Skeletal muscle tissue (tissue), 4 donors: ENCODE data around the gene HRH2. TPM values are rescaled to one million over a fixed set of nuclear protein-coding genes. Genes with fewer than 3 reads are reported as not detected.

ENCODE experiments used
- H3K27ac ChIP-seq: one replicate; pipeline ENCODE4 v1.7.0; 2013; ENCODE audit warnings: mild to moderate bottlenecking, low read depth, low read length, inconsistent platforms
- H3K27me3 ChIP-seq, 3 donors: one replicate each; pipeline ENCODE4 v1.7.0; 2013; ENCODE audit warnings: low read length in 3 of 3; ENCODE audit not compliant: control insufficient read depth in 3 of 3, insufficient read depth in 3 of 3
- H3K36me3 ChIP-seq, 3 donors: one replicate each; pipeline ENCODE4 v1.7.0; 2013; ENCODE audit warnings: low read length in 3 of 3; ENCODE audit not compliant: control insufficient read depth in 3 of 3, insufficient read depth in 3 of 3
- H3K4me1 ChIP-seq, 3 donors: one replicate each; pipeline ENCODE4 v1.7.0; 2013; ENCODE audit warnings: low read length in 3 of 3, mild to moderate bottlenecking in 3 of 3; ENCODE audit not compliant: control insufficient read depth in 3 of 3, insufficient read depth in 3 of 3
- H3K4me3 ChIP-seq, 3 donors: one replicate each; pipeline ENCODE4 v1.7.0; 2013; ENCODE audit warnings: low read length in 3 of 3
- H3K9ac ChIP-seq, 3 donors: one replicate each; pipeline ENCODE4 v1.7.0; 2013; ENCODE audit warnings: low read length in 3 of 3, mild to moderate bottlenecking in 3 of 3, moderate library complexity in 2 of 3, low read depth in 1 of 3
- H3K9me3 ChIP-seq, 3 donors: one replicate each; pipeline ENCODE4 v1.7.0; 2013; ENCODE audit warnings: low read length in 3 of 3; ENCODE audit not compliant: control insufficient read depth in 3 of 3
- total RNA-seq: library from RNA; depleted of rRNA; stranded (reverse); fragments of >200 nt; gene quantifications from one replicate; pipeline ENCODE4 v1.2.3, GENCODE V29; 2014
- donor health status: Osteomylitis.

The HRH2 gene
- total RNA-seq, 1 donor from 2014 or later, result 1.0 TPM

GRCh38 chr5:175670372-175670771 lies 12.5 kb downstream of the HRH2 start:
- Histone ChIP-seq H3K4me1 (peaks cover 0 to 5% (median 0%) of the 10 kb centered on the region in 3 donors), H3K36me3 (no peaks in the 10 kb centered on the region), H3K27ac (no peak overlapping the region), H3K27me3 (peaks cover 0 to 7% (median 4%) of the 10 kb centered on the region in 3 donors), H3K9me3 (no peaks in the 10 kb centered on the region), H3K4me3 (no peak overlapping the region), H3K9ac (no peak overlapping the region)

GRCh38 chr5:175671013-175671412 lies 13.1 kb downstream of the HRH2 start:
- no peak overlapping the region for H3K9ac ChIP-seq
- peaks cover 0 to 7% (median 4%) of the 10 kb centered on the region in 3 donors for H3K27me3 ChIP-seq
- no peaks in the 10 kb centered on the region for H3K9me3 ChIP-seq
- no peak overlapping the region for H3K4me3 ChIP-seq
- peaks cover 0 to 5% (median 0%) of the 10 kb centered on the region in 3 donors for H3K4me1 ChIP-seq
- H3K27ac ChIP-seq, result no peak overlapping the region
- no peaks in the 10 kb centered on the region for H3K36me3 ChIP-seq

GRCh38 chr5:175672976-175673648 lies 15.2 kb downstream of the HRH2 start:
- Histone ChIP-seq H3K4me1 (peaks cover 0 to 5% (median 0%) of the 10 kb centered on the region in 3 donors), H3K27ac (no peak overlapping the region), H3K9ac (no peak overlapping the region), H3K4me3 (no peak overlapping the region), H3K36me3 (no peaks in the 10 kb centered on the region), H3K27me3 (peaks cover 0 to 8% (median 4%) of the 10 kb centered on the region in 3 donors), H3K9me3 (no peaks in the 10 kb centered on the region)

- Histone ChIP-seq H3K27me3 (peaks cover 0 to 8% (median 4%) of the 10 kb centered on the region in 3 donors), H3K27ac (no peak overlapping the region), H3K4me3 (no peak overlapping the region), H3K4me1 (peaks cover 0 to 10% (median 4%) of the 10 kb centered on the region in 3 donors), H3K9ac (no peak overlapping the region), H3K36me3 (no peaks in the 10 kb centered on the region), H3K9me3 (no peaks in the 10 kb centered on the region)
Observed at GRCh38 chr5:175674731-175675346, 17.0 kb downstream of the HRH2 start.

- Histone ChIP-seq H3K9me3 (no peaks in the 10 kb centered on the region), H3K27ac (no peak overlapping the region), H3K4me1 (peaks cover 9 to 15% (median 14%) of the 10 kb centered on the region in 3 donors), H3K36me3 (no peaks in the 10 kb centered on the region), H3K27me3 (peaks cover 0 to 8% (median 4%) of the 10 kb centered on the region in 3 donors), H3K4me3 (no peak overlapping the region), H3K9ac (no peak overlapping the region)
Observed at GRCh38 chr5:175675873-175676272, 18.0 kb downstream of the HRH2 start.

GRCh38 chr5:175677571-175677970 lies 19.7 kb downstream of the HRH2 start:
- Histone ChIP-seq H3K9ac (no peak overlapping the region), H3K27ac (no peak overlapping the region), H3K4me3 (no peak overlapping the region), H3K9me3 (no peaks in the 10 kb centered on the region), H3K36me3 (no peaks in the 10 kb centered on the region), H3K4me1 (peaks cover 21 to 28% (median 25%) of the 10 kb centered on the region in 3 donors), H3K27me3 (peaks cover 0 to 7% (median 0%) of the 10 kb centered on the region in 3 donors)

- Histone ChIP-seq H3K27ac (no peak overlapping the region), H3K36me3 (peaks cover 0 to under 1% (median 0%) of the 10 kb centered on the region in 3 donors), H3K4me3 (no peak overlapping the region), H3K9me3 (no peaks in the 10 kb centered on the region), H3K4me1 (peaks cover 21 to 28% (median 25%) of the 10 kb centered on the region in 3 donors), H3K9ac (no peak overlapping the region), H3K27me3 (peaks cover 0 to 6% (median 0%) of the 10 kb centered on the region in 3 donors)
Observed at GRCh38 chr5:175678074-175678473, 20.2 kb downstream of the HRH2 start.

GRCh38 chr5:175679411-175679810 lies 21.5 kb downstream of the HRH2 start:
- Histone ChIP-seq H3K9me3 (no peaks in the 10 kb centered on the region), H3K4me1 (peaks cover 21 to 28% (median 25%) of the 10 kb centered on the region in 3 donors), H3K9ac (no peak overlapping the region), H3K27me3 (peaks cover 0 to 5% (median 0%) of the 10 kb centered on the region in 3 donors), H3K27ac (no peak overlapping the region), H3K4me3 (no peak overlapping the region), H3K36me3 (peaks cover 2 to 8% (median 3%) of the 10 kb centered on the region in 3 donors)

GRCh38 chr5:175680020-175680419 lies 22.1 kb downstream of the HRH2 start:
- Histone ChIP-seq H3K36me3 (peaks cover 2 to 8% (median 3%) of the 10 kb centered on the region in 3 donors), H3K27ac (peak overlapping the region; percentile 34), H3K4me3 (peak overlapping the region in 1 of 3 donors; percentile 35), H3K4me1 (peaks cover 21 to 28% (median 25%) of the 10 kb centered on the region in 3 donors), H3K9me3 (no peaks in the 10 kb centered on the region), H3K9ac (peak overlapping the region in 1 of 3 donors; percentile 3), H3K27me3 (peaks cover 0 to 5% (median 0%) of the 10 kb centered on the region in 3 donors)

- Histone ChIP-seq H3K4me3 (peak overlapping the region in 1 of 3 donors; percentile 35), H3K27me3 (peaks cover 0 to 5% (median 0%) of the 10 kb centered on the region in 3 donors), H3K9me3 (no peaks in the 10 kb centered on the region), H3K27ac (peak overlapping the region; percentile 34), H3K4me1 (peaks cover 21 to 28% (median 25%) of the 10 kb centered on the region in 3 donors), H3K9ac (no peak overlapping the region), H3K36me3 (peaks cover 2 to 8% (median 3%) of the 10 kb centered on the region in 3 donors)
Observed at GRCh38 chr5:175680463-175680862, 22.6 kb downstream of the HRH2 start.
